SH-SY5Y (cell line): ENCODE results near the gene RAP1GAP2.

ENCODE experiments used
- GATA2 ChIP-seq: IDR thresholded peaks from 2 replicates; pipeline ENCODE4 v1.6.1; 2011; ENCODE audit warnings: mild to moderate bottlenecking, low read depth, low read length
- GATA3 ChIP-seq: IDR thresholded peaks from 2 replicates; pipeline ENCODE4 v1.6.1; 2011; ENCODE audit warnings: low read depth, mild to moderate bottlenecking, low read length, moderate library complexity

RAP1GAP2 gene

GRCh38 chr17:3019761-3020160 lies 223.5 kb downstream of the RAP1GAP2 start:
- TF ChIP-seq GATA2: no peak
- no peak for TF ChIP-seq GATA3

- TF ChIP-seq GATA2 (no peak), GATA3 (no peak)
Observed at GRCh38 chr17:3020381-3020780, 224.1 kb downstream of the RAP1GAP2 start.

GRCh38 chr17:3022197-3022596 lies 226.0 kb downstream of the RAP1GAP2 start:
- TF ChIP-seq GATA2: no peak
- TF ChIP-seq GATA3: no peak

- no peak for TF ChIP-seq GATA3
Observed at GRCh38 chr17:3024346-3024745, 228.1 kb downstream of the RAP1GAP2 start.

- TF ChIP-seq GATA2 (no peak), GATA3 (no peak)
Observed at GRCh38 chr17:3025421-3026124, 229.3 kb downstream of the RAP1GAP2 start.

GRCh38 chr17:3026125-3026855 lies 230.1 kb downstream of the RAP1GAP2 start:
- TF ChIP-seq GATA2: no peak
- TF ChIP-seq GATA3: no peak

GRCh38 chr17:3026856-3027751 lies 230.9 kb downstream of the RAP1GAP2 start:
- TF ChIP-seq GATA3 (no peak), GATA2 (no peak)

GRCh38 chr17:3027786-3028532 lies 231.7 kb downstream of the RAP1GAP2 start:
- TF ChIP-seq GATA3 (no peak), GATA2 (no peak)

GRCh38 chr17:3029213-3029913 lies 233.1 kb downstream of the RAP1GAP2 start:
- TF ChIP-seq GATA2: no peak
- no peak for TF ChIP-seq GATA3

GRCh38 chr17:3030096-3030495 lies 233.9 kb downstream of the RAP1GAP2 start:
- no peak for TF ChIP-seq GATA3
- no peak for TF ChIP-seq GATA2

GRCh38 chr17:3032258-3033247 lies 236.3 kb downstream of the RAP1GAP2 start:
- TF ChIP-seq GATA3 (no peak), GATA2 (no peak)

GRCh38 chr17:3033248-3033640 lies 237.0 kb downstream of the RAP1GAP2 start:
- TF ChIP-seq GATA2 (no peak), GATA3 (no peak)
